Mammary epithelial cell (primary cell): Measurements from ENCODE around the gene CHTOP.

Experiments
- EZH2 ChIP-seq: IDR thresholded peaks from 2 replicates; pipeline ENCODE4 v1.6.1; 2012; ENCODE audit warnings: low read length, inconsistent platforms, borderline replicate concordance
- TF ChIP-seq, protein P1 (sequence below), 2 donors: IDR thresholded peaks in 1 of 2; conservative IDR thresholded peaks in 1 of 2; 2 replicates each; pipeline ENCODE4 v1.5.1; 2011 to 2012; ENCODE audit warnings: inconsistent platforms in 2 of 2, low read length in 2 of 2, mild to moderate bottlenecking in 2 of 2, control low read depth in 1 of 2, low read depth in 1 of 2; ENCODE audit not compliant: insufficient read depth in 1 of 2; ENCODE audit errors: extremely low read depth in 1 of 2

DNA sequence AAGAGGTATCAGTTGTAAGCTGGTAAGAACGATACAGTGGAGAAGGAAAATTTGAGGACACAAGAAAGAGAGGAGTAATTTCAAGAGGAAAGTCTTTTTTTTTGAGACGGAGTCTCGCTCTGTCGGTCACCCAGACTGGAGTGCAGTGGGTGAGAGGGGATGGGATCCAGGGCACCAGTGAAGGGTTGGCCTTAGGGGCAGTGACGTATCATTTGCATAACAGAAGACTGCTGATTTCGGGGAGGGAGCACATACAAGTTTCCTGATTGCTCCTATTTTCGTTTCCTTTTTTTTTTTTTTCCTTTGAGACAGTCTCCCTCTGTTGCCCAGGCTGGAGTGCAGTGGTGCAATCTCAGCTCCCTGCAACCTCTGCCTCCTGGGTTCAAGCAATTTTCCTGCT, 10.8 kb upstream of the CHTOP start:
- TF ChIP-seq, protein P1, sequence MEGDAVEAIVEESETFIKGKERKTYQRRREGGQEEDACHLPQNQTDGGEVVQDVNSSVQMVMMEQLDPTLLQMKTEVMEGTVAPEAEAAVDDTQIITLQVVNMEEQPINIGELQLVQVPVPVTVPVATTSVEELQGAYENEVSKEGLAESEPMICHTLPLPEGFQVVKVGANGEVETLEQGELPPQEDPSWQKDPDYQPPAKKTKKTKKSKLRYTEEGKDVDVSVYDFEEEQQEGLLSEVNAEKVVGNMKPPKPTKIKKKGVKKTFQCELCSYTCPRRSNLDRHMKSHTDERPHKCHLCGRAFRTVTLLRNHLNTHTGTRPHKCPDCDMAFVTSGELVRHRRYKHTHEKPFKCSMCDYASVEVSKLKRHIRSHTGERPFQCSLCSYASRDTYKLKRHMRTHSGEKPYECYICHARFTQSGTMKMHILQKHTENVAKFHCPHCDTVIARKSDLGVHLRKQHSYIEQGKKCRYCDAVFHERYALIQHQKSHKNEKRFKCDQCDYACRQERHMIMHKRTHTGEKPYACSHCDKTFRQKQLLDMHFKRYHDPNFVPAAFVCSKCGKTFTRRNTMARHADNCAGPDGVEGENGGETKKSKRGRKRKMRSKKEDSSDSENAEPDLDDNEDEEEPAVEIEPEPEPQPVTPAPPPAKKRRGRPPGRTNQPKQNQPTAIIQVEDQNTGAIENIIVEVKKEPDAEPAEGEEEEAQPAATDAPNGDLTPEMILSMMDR (conservative IDR thresholded peaks at IDR 0.05 in 1 of 2, IDR thresholded peaks at IDR 0.05 in 1 of 2; ENCODE audit: extremely low read depth in 1 of 2, insufficient read depth in 1 of 2, low read depth in 1 of 2, low read length in 2 of 2), result no peak
- TF ChIP-seq EZH2, result no peak
